Testis (tissue), 3 donors: ENCODE measurements around the gene CYB561A3. TPM values are rescaled to one million over a fixed set of nuclear protein-coding genes. Genes with fewer than 3 reads are reported as not detected.

Experiments
- DNase-seq: peaks from one replicate; pipeline ENCODE4 v3.0.0-alpha.2; 2019
- H3K27ac ChIP-seq, 2 donors: fragments of 200-600 bp; sonication (generic); one replicate each; pipeline ENCODE4 v1.5.1; 2019
- H3K27me3 ChIP-seq: fragments of 200-600 bp; sonication (generic); one replicate; pipeline ENCODE4 v1.5.1; 2019
- H3K36me3 ChIP-seq: fragments of 200-600 bp; sonication (generic); one replicate; pipeline ENCODE4 v1.5.1; 2017; ENCODE audit warnings: low read depth; ENCODE audit errors: missing control alignments
- H3K4me1 ChIP-seq: fragments of 200-600 bp; sonication (generic); one replicate; pipeline ENCODE4 v1.5.1; 2019
- H3K4me3 ChIP-seq, 2 donors: fragments of 200-600 bp; sonication (generic); one replicate each; pipeline ENCODE4 v1.5.1; 2017 to 2019
- H3K9me3 ChIP-seq: fragments of 200-600 bp; sonication (generic); one replicate; pipeline ENCODE4 v1.5.1; 2017
- POLR2A ChIP-seq: fragments of 450-650 bp; IDR thresholded peaks from one replicate; pipeline ENCODE4 v1.6.1; 2017; ENCODE audit warnings: antibody characterized with exemption, mild to moderate bottlenecking, moderate library complexity
- WGBS, 2 donors: methylation state at CpG; one replicate each; pipeline ENCODE4 v1.1.5; 2018; 5-methylcytosine and 5-hydroxymethylcytosine counted together
- intact Hi-C: fragments of 100-400 bp; cut with DNase I; formaldehyde crosslinking; loops from one replicate; pipeline ENCODE4 v1.15.1; 2023; ENCODE audit warnings: low total_unique reads
- polyA plus RNA-seq: library from polyadenylated mRNA; stranded (reverse); fragments of 350-450 nt; fragmentation: Illumina TruSeq; extraction: RNeasy Lipid Tissue Mini Kit (QIAGEN cat#74804); gene quantifications from one replicate; pipeline ENCODE4 v1.2.3, GENCODE V29; 2014; ENCODE audit warnings: low read depth, low replicate concordance; ENCODE audit not compliant: insufficient read depth
- total RNA-seq, 2 donors: library from RNA; depleted of rRNA; stranded (reverse); fragments of >200 nt; gene quantifications; one replicate each; pipeline ENCODE4 v1.2.3, GENCODE V29; 2016
- TF ChIP-seq, protein P1 (sequence below), 3 experiments: fragments of 450-650 bp in 2 of 3; fragments of 200-600 bp in 1 of 3; sonication (generic) in 1 of 3; IDR thresholded peaks; one replicate each; pipeline ENCODE4 v1.5.1; 2016 to 2019; ENCODE audit warnings: antibody characterized with exemption in 3 of 3, mild to moderate bottlenecking in 2 of 3, moderate library complexity in 1 of 3

Gene CYB561A3
- total and polyA plus RNA-seq, 3 donors from 2014 or later, result 39.8 to 55.8 (median 41.7) TPM

DNA sequence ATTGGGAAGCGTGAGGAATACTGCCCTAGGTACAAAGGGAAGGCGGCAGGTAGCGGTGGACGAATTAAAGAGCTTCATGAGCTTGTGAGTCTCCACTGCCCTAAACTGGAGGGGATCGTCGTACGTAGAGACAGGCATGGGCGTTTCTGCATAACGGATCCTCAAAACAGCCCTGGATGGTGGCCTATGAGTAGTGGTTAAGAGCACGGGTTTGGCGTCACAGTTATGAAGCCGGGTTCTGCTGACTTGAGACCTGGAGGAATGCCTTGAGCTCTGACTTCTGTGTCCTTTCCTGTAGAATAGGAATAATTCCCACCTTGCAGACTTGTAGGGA, 827 bp upstream of the CYB561A3 start:
- intact Hi-C loops, result no loop called here
- Histone ChIP-seq H3K4me1 (peaks cover 17% of the 10 kb centered on the region), H3K9me3 (no peaks in the 10 kb centered on the region), H3K27me3 (no peaks in the 10 kb centered on the region), H3K4me3 (peak overlapping the region; percentile 77 to 84), H3K27ac (peak overlapping the region; percentile 95 to 99), H3K36me3 (no peaks in the 10 kb centered on the region)
- no peak for TF ChIP-seq POLR2A
- TF ChIP-seq, protein P1, sequence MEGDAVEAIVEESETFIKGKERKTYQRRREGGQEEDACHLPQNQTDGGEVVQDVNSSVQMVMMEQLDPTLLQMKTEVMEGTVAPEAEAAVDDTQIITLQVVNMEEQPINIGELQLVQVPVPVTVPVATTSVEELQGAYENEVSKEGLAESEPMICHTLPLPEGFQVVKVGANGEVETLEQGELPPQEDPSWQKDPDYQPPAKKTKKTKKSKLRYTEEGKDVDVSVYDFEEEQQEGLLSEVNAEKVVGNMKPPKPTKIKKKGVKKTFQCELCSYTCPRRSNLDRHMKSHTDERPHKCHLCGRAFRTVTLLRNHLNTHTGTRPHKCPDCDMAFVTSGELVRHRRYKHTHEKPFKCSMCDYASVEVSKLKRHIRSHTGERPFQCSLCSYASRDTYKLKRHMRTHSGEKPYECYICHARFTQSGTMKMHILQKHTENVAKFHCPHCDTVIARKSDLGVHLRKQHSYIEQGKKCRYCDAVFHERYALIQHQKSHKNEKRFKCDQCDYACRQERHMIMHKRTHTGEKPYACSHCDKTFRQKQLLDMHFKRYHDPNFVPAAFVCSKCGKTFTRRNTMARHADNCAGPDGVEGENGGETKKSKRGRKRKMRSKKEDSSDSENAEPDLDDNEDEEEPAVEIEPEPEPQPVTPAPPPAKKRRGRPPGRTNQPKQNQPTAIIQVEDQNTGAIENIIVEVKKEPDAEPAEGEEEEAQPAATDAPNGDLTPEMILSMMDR (IDR thresholded peaks at IDR 0.05), result no peak
- 0% methylated on average over 12 of the region's 12 CpGs for WGBS, 2 donors
- peak; percentile 37 for DNase-seq

DNA sequence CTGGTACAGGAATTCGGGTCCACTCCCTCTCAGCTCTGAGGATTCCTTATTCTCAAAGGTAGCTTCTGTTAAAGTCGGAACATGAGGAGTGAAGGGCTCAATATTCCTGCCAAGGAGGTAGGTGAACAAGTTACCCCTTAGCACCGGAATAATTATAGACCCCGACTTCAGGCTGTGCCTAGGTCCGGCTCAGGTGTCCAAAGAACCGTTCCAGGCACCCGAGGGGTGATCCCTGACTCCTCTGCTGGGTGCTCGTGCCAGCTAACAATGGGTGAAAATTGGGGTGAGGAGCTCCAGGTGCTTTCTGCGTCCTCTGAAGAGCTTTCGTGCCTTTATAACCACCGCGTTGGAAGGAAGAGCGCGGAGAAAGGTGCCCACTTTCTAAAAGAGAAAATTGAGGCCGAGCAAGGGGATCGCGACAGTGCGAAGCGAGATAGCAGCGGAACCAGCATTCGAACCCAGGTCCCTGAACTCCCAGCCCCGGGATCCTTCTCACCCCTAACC, 393 bp downstream of the CYB561A3 start:
- H3K4me3 ChIP-seq, result peak overlapping the region; percentile 77 to 84
- WGBS, 2 donors, result 1 to 11% methylated on average over 8 to 22 of the region's 22 CpGs

DNA sequence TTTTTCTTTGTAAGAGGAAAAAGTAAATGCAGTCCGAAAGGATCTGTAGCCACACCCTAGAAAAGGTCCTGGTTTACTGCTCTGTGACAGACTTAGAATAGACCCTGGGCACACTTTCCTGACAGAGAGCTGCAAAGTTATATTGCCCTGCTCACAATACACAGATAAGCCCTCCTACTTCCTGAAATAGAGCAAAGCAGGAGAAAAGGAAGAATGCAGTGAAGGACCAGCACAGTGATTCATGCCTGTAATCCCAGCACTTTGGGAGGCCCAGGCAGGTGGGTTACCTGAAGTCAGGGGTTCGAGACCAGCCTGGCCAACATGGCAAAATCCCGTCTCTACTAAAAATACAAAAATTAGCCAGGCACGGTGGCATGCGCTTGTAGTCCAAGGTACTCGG, 2.2 kb downstream of the CYB561A3 start:
- TF ChIP-seq, protein P1 (IDR thresholded peaks at IDR 0.05), result no peak
- no peak for TF ChIP-seq POLR2A
- Histone ChIP-seq H3K36me3 (no peaks in the 10 kb centered on the region), H3K4me1 (peaks cover 13% of the 10 kb centered on the region), H3K9me3 (no peaks in the 10 kb centered on the region), H3K4me3 (no peak overlapping the region), H3K27me3 (no peaks in the 10 kb centered on the region), H3K27ac (no peak overlapping the region)
- intact Hi-C loops, result no loop called here
- no peak for DNase-seq
- WGBS, 2 donors, result 80 to 83% methylated on average over 6 of the region's 6 CpGs

More for the DNA sequence above, 393 bp downstream of the CYB561A3 start:
- intact Hi-C loops, result no loop called here
- Histone ChIP-seq H3K27ac (peak overlapping the region; percentile 95 to 99), H3K27me3 (no peaks in the 10 kb centered on the region), H3K9me3 (no peaks in the 10 kb centered on the region), H3K36me3 (no peaks in the 10 kb centered on the region), H3K4me1 (peaks cover 13% of the 10 kb centered on the region)
- TF ChIP-seq, protein P1 (IDR thresholded peaks at IDR 0.05), result no peak
- no peak for TF ChIP-seq POLR2A
- DNase-seq, result no peak

DNA sequence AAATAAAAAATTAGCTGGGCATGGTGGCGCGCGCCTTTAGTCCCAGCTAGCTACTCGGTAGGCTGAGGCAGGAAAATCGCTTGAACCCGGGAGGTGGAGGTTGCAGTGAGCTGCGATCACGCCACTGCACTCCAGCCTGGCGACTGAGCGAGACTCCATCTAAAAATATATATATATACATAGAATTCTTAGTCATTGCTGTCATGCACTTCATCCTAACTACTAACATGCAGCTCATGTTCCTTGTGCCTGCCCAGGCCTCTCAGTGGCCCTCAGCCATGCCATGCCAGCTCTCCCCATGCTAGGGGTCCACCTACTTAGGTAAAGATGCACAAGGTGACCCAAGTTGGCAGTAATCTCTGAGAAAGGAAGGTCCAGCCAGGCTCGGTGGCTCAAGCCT, 3.1 kb downstream of the CYB561A3 start:
- TF ChIP-seq, protein P1 (IDR thresholded peaks at IDR 0.05), result no peak
- TF ChIP-seq POLR2A, result no peak
- H3K27me3 ChIP-seq, result no peaks in the 10 kb centered on the region
- DNase-seq, result no peak
- H3K4me1 ChIP-seq, result peaks cover 8% of the 10 kb centered on the region
- intact Hi-C loops, result no loop called here
- WGBS, 2 donors, result 96 to 98% methylated on average over 11 of the region's 11 CpGs
- no peak overlapping the region for H3K4me3 ChIP-seq
- H3K9me3 ChIP-seq, result no peaks in the 10 kb centered on the region
- H3K36me3 ChIP-seq, result no peaks in the 10 kb centered on the region
- H3K27ac ChIP-seq, result no peak overlapping the region

DNA sequence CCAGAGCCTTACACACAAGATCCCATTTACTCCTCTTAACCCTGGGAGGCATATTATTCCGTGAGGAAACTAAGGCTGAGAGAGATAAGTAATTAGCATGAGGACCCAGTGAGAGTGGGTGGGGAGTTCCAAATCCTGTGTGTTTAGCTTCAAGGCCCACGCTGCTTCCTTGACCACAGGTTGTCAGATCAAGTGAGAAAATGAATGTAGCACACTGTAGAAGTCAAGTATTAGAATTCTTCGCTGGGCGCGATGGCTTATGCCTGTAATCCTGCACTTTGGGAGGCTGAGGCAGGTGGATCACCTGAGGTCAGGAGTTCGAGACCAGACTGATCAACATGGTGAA, 3.8 kb downstream of the CYB561A3 start:
- intact Hi-C loops, result no loop called here
- Histone ChIP-seq H3K4me1 (peaks cover 5% of the 10 kb centered on the region), H3K27me3 (no peaks in the 10 kb centered on the region), H3K4me3 (no peak overlapping the region), H3K9me3 (no peaks in the 10 kb centered on the region), H3K27ac (no peak overlapping the region), H3K36me3 (no peaks in the 10 kb centered on the region)
- TF ChIP-seq, protein P1 (IDR thresholded peaks at IDR 0.05), result no peak
- TF ChIP-seq POLR2A, result no peak
- DNase-seq, result no peak
- 89 to 94% methylated on average over 6 of the region's 6 CpGs for WGBS, 2 donors
